Pancreas (tissue), 10 donors: ENCODE data around the gene TMEM120B. TPM values are rescaled to one million over a fixed set of nuclear protein-coding genes. Genes with fewer than 3 reads are reported as not detected.

Source experiments
- ATAC-seq, 4 donors: fragments of 200-7000 bp; cut with Tn5 transposase; one replicate each; pipeline versions ENCODE4 v1.8.0 to v1.9.1; 2020; ENCODE audit warnings: mild to moderate bottlenecking in 4 of 4, moderate library complexity in 4 of 4
- DNase-seq, 6 donors: peaks; one replicate each; pipeline ENCODE4 v3.0.0-alpha.2; 2020
- FAIRE-seq: peaks from 2 replicates; lab custom pipeline; 2012; peaks lifted over from hg19 to GRCh38; lab: Jason Lieb, UNC
- H3K27ac ChIP-seq, 4 donors: fragments of 200-600 bp; sonication (generic); 1 replicate in 3 of 4; 2 replicates in 1 of 4; pipeline versions ENCODE4 v1.5.0 to v1.8.0; 2020
- H3K27me3 ChIP-seq, 4 donors: fragments of 200-600 bp; one replicate each; pipeline ENCODE4 v1.8.0; 2021
- H3K36me3 ChIP-seq, 3 donors: fragments of 200-600 bp; sonication (generic) in 1 of 3; one replicate each; pipeline versions ENCODE4 v1.5.0 to v1.8.0; 2020 to 2021
- H3K4me1 ChIP-seq, 3 donors: fragments of 200-600 bp; one replicate each; pipeline ENCODE4 v1.8.0; 2021
- H3K4me3 ChIP-seq, 4 donors: fragments of 200-600 bp; sonication (generic) in 2 of 4; one replicate each; pipeline versions ENCODE4 v1.5.0 to v1.8.0; 2020 to 2021
- H3K9me3 ChIP-seq, 4 donors: fragments of 200-600 bp; one replicate each; pipeline ENCODE4 v1.8.0; 2021
- WGBS, 2 donors: extraction: QIAGEN DNeasy Blood & Tissue Kit; methylation state at CpG; one replicate each; pipeline ENCODE4 v1.1.7; 2013; 5-methylcytosine and 5-hydroxymethylcytosine counted together
- intact Hi-C, 3 donors: fragments of 100-400 bp; cut with DNase I; formaldehyde crosslinking; loops; one replicate each; pipeline versions ENCODE4 v1.11.1 to v1.14.2; 2022
- polyA plus RNA-seq, 2 donors: library from polyadenylated mRNA; stranded (reverse); fragments of 200-250 nt; gene quantifications; one replicate each; pipeline ENCODE4 v1.2.3, GENCODE V29; 2013
- total RNA-seq, 6 donors: library from RNA; stranded (reverse); fragmentation: NEBNext Ultra II Directional in 4 of 6; extraction: Animal tissue kit (Norgen Biotek cat#: 25700) in 4 of 6; gene quantifications; one replicate each; pipeline versions ENCODE4 v1.2.1 to v1.2.4, GENCODE V29; 2021 to 2023
- TF ChIP-seq, protein P1 (sequence below), 4 donors: fragments of 200-600 bp; sonication (generic) in 3 of 4; IDR thresholded peaks; one replicate each; pipeline versions ENCODE4 v1.5.0 to v1.8.0; 2021; ENCODE audit warnings: antibody characterized with exemption in 4 of 4
- donor health status: healthy with polysubstance abuse.
- donor health status: DM: no; HTN: no; CAD: no; lungs with moderate emphysema.
- donor health status: DM: no; HTN: no; CAD: no.
- donor health status: control.
- donor health status: control.
- donor health status: Bipolar disorder and iron deficiency.
- donor health status: DM: yes; HTN: yes; CAD: no.
- donor health status: DM: no; HTN: no; CAD: no.
- donor health status: DM: no; HTN: no; CAD: no.
- donor health status: DM: yes; HTN: yes; CAD: no.

The TMEM120B gene
- total and polyA plus RNA-seq, 8 donors: 8.2 to 19.8 (median 11.4) TPM

DNA sequence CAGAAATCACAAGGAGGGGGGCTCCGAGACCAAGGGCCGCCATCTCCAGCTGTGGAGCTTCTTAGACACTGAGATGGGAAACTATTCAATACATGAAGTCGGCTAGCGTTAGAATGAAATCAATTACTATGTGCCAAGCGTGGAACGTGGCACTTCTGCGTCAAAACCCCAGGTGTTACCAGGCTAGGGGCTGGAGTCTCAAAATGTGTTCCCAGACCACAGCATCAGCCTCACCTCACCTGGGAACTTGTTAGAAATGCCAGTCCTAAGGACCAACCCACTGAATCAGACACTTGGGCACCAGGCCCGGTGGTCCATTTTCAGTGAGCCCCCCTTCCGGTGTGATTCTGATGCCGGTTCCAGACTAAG, 86.2 kb downstream of the TMEM120B start:
- Histone ChIP-seq H3K9me3 (no peaks in the 10 kb centered on the region), H3K36me3 (no peaks in the 10 kb centered on the region), H3K4me3 (peak overlapping the region in 2 of 4 donors; percentile 65 to 68), H3K4me1 (peaks cover 34 to 45% (median 44%) of the 10 kb centered on the region in 3 donors), H3K27ac (peak overlapping the region; percentile 98 to 100 (median 100)), H3K27me3 (no peaks in the 10 kb centered on the region)
- TF ChIP-seq, protein P1, sequence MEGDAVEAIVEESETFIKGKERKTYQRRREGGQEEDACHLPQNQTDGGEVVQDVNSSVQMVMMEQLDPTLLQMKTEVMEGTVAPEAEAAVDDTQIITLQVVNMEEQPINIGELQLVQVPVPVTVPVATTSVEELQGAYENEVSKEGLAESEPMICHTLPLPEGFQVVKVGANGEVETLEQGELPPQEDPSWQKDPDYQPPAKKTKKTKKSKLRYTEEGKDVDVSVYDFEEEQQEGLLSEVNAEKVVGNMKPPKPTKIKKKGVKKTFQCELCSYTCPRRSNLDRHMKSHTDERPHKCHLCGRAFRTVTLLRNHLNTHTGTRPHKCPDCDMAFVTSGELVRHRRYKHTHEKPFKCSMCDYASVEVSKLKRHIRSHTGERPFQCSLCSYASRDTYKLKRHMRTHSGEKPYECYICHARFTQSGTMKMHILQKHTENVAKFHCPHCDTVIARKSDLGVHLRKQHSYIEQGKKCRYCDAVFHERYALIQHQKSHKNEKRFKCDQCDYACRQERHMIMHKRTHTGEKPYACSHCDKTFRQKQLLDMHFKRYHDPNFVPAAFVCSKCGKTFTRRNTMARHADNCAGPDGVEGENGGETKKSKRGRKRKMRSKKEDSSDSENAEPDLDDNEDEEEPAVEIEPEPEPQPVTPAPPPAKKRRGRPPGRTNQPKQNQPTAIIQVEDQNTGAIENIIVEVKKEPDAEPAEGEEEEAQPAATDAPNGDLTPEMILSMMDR (IDR thresholded peaks at IDR 0.05): no peak
- ATAC-seq (no peak), FAIRE-seq (no peak), DNase-seq (peak in 3 of 6 donors; percentile 44 to 52 (median 46))
- WGBS, 2 donors: 26 to 27% methylated on average over 10 of the region's 10 CpGs
- intact Hi-C loops: loop anchor here in 1 of 3 donors (10.0 kb wide), 1 partner anchor 86 kb away; the partner anchor contains the start of gene PSMD9

DNA sequence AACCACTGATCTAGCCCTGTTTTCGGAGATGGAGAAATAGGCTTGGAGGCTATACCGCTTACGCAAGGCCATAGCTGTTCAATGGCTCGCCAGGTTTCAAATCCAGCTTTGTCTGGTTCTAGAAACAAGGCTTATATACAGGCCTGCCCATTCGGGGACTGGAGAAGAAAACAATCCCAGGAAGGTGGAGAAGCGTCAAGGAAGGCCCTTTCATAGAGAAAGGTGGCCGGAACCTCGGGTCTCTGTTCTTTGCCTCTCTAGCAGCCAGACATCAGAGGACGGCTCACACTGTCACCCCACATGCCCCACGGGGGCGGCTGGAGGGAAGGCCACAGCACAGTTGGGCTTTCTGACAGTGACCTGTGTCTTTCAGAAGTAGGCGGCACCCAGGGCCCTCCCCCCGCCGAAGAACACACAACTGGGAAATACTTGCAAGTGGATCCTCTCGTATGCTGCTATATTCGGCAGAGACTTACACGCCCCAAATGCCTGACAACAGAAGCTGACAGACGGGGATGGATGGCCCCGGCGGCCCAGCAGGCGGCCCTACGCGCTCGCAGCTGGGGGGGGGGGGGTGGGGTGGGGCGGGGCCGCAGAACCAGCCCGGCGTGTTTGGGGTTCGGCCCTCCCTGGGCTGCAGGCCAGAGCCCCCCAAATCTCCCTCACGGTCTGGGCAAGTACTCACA, 86.7 kb downstream of the TMEM120B start:
- no peaks in the 10 kb centered on the region for H3K27me3 ChIP-seq
- intact Hi-C loops: loop anchor here in 1 of 3 donors (10.0 kb wide), 1 partner anchor 86 kb away; the partner anchor contains the start of gene PSMD9
- TF ChIP-seq, protein P1 (IDR thresholded peaks at IDR 0.05): no peak
- 6% methylated on average over 18 to 27 of the region's 30 CpGs for WGBS, 2 donors
- H3K4me1 ChIP-seq: peaks cover 34 to 45% (median 41%) of the 10 kb centered on the region in 3 donors
- no peak for FAIRE-seq
- H3K36me3 ChIP-seq: no peaks in the 10 kb centered on the region
- peak; percentile 4 to 11 (median 6) for ATAC-seq
- no peaks in the 10 kb centered on the region for H3K9me3 ChIP-seq
- peak overlapping the region in 3 of 4 donors; percentile 65 to 85 (median 68) for H3K4me3 ChIP-seq
- peak in 3 of 6 donors; percentile 71 to 80 (median 73) for DNase-seq
- peak overlapping the region; percentile 98 to 100 (median 100) for H3K27ac ChIP-seq

DNA sequence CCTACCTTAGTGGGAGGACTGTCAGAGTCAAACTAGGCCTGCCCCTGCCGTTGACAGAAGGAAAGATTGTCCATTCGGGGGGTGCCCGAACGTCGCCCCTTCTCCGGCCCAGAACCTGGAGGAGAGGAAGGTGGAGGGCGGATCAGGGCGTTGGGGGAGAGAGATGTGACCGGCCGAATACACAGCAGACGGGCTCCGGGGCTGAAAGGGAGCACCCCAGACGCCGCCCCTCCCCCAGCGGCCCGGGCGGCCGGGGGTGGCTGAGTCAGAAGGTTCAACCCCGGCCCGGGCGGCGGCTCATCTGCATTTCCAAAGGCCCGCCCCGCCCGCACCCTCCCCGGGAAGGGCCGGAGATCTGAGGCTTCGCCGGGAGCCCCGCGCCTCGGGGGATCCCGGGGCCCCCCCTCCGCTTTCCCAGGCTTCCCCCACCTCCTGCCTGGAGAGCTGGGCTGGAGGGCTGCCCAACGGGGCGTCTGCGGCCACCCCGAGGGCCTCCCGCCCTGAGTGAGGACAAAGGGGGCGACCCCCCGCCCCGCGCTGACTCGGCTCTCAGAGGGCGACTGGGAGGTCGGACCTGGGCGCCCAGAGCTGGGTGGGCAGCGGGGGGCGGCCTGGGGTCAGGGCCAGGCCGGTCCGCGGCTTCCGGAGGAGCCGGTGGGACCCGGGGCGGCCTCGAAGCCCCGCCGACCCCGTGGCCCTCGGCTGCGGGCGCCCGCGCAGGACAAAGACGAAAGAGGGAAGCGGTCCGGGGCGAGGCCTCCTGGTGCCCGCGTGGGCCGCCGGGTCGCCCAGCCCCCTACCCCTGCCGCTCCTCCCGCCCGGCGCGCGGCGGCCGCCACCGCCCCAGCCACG, 87.5 kb downstream of the TMEM120B start:
- H3K9me3 ChIP-seq: no peaks in the 10 kb centered on the region
- peak overlapping the region; percentile 98 to 100 (median 100) for H3K27ac ChIP-seq
- peak; percentile 86 to 93 (median 90) for DNase-seq
- FAIRE-seq: no peak
- H3K27me3 ChIP-seq: no peaks in the 10 kb centered on the region
- peak; percentile 40 to 56 (median 46) for ATAC-seq
- H3K4me3 ChIP-seq: peak overlapping the region; percentile 24 to 85 (median 66)
- H3K4me1 ChIP-seq: peaks cover 29 to 39% (median 38%) of the 10 kb centered on the region in 3 donors
- intact Hi-C loops: loop anchor here in 1 of 3 donors (10.0 kb wide), 1 partner anchor 85 kb away; the partner anchor contains the start of gene PSMD9
- H3K36me3 ChIP-seq: no peaks in the 10 kb centered on the region
- WGBS, 2 donors: 0 to 1% methylated on average over 38 to 84 of the region's 84 CpGs
- TF ChIP-seq, protein P1 (IDR thresholded peaks at IDR 0.05): no peak

DNA sequence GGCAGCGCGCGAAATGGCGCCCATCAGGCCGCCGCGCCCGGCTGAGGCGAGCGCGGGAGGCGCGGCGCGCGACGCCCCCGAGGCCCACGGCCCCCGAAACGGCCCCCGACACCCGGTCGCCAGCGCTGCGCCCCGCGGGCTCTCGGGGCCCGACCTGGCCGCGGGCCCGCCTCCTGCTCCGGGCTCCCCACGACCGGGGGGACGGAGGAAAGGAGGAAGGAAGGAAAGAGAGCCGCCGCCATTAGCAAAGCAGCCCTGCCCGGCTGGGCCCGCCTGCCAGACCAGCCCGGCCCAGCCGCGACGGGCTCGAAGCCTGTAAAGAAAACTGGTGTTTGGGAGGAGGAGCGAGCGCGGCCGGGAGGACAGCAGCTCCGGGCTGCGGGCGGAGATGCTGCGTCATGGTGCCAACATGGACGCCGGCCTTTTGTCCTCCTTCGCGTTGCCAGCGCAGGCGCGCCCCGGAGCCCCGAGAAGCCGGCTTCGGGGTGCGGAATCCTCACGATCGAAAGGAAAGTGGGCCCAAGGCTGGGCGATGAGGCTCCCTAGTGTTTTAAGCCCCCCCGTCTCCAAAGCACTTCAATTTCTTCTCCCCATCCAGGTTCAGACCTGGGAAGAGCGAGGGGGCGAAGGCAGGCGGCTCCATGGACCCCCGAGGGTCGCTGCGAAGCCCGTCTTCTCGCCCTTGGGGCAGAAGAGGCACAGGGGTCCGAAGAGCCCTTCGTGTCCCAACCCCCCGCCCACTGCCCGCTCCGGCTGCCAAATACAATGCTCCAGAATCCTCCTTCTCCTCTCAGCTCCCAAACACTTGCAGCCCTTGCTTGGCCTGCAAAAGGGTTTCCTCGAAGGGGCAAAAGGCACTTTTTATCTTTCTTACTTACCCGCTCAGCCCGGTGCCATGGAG, 88.4 kb downstream of the TMEM120B start:
- Histone ChIP-seq H3K36me3 (no peaks in the 10 kb centered on the region), H3K9me3 (no peaks in the 10 kb centered on the region), H3K4me3 (peak overlapping the region; percentile 51 to 85 (median 66)), H3K4me1 (peaks cover 22 to 30% (median 29%) of the 10 kb centered on the region in 3 donors), H3K27ac (peak overlapping the region; percentile 98 to 100 (median 100)), H3K27me3 (no peaks in the 10 kb centered on the region)
- FAIRE-seq (no peak), ATAC-seq (peak in 2 of 4 donors; percentile 9 to 14), DNase-seq (peak; percentile 74 to 93 (median 83))
- intact Hi-C loops: no loop called here
- 1% methylated on average over 67 to 86 of the region's 86 CpGs for WGBS, 2 donors
- TF ChIP-seq, protein P1 (IDR thresholded peaks at IDR 0.05): no peak
